VCaP (cell line): ENCODE measurements around the gene CDCA3.

ENCODE experiments used
- H3K27ac ChIP-seq: fragments of 450-650 bp; 2 replicates; pipeline ENCODE4 v1.5.1; 2017
- TF ChIP-seq, protein P1 (sequence below): fragments of 450-650 bp; conservative IDR thresholded peaks from 2 replicates; pipeline ENCODE4 v1.5.1; 2017; ENCODE audit warnings: mild to moderate bottlenecking, moderate library complexity

CDCA3 gene

GRCh38 chr12:6837370-6838060 lies 13.6 kb downstream of the CDCA3 start:
- TF ChIP-seq, protein P1, sequence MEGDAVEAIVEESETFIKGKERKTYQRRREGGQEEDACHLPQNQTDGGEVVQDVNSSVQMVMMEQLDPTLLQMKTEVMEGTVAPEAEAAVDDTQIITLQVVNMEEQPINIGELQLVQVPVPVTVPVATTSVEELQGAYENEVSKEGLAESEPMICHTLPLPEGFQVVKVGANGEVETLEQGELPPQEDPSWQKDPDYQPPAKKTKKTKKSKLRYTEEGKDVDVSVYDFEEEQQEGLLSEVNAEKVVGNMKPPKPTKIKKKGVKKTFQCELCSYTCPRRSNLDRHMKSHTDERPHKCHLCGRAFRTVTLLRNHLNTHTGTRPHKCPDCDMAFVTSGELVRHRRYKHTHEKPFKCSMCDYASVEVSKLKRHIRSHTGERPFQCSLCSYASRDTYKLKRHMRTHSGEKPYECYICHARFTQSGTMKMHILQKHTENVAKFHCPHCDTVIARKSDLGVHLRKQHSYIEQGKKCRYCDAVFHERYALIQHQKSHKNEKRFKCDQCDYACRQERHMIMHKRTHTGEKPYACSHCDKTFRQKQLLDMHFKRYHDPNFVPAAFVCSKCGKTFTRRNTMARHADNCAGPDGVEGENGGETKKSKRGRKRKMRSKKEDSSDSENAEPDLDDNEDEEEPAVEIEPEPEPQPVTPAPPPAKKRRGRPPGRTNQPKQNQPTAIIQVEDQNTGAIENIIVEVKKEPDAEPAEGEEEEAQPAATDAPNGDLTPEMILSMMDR = no peak

DNA sequence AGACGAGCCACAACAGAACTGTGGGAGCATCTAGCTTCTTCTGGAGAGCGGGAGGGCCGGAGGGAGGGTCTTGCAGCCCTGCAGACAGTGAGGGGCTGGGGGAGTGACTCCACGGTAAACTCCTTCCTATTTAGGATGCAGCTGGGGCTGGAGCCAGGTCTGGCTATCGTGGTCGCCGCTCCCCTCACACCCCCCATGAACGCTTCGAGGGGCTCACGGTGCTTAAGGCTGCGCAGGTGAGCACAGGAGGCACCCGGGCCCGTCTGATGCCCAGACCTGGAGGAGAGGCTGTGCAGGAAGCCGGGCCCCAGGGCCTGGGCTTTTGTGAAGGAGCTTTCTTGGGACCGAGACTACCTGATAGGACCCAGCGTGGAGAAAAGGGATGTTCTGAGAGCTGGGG lies 14.2 kb downstream of the CDCA3 start:
- H3K27ac ChIP-seq = no peak overlapping the region

More at GRCh38 chr12:6837370-6838060, 13.6 kb downstream of the CDCA3 start:
- no peak overlapping the region for H3K27ac ChIP-seq

GRCh38 chr12:6834873-6835272 lies 16.2 kb downstream of the CDCA3 start:
- TF ChIP-seq, protein P1 = no peak

More for the DNA sequence above, 14.2 kb downstream of the CDCA3 start:
- TF ChIP-seq, protein P1 = no peak

GRCh38 chr12:6834254-6834653 lies 16.8 kb downstream of the CDCA3 start:
- H3K27ac ChIP-seq = no peak overlapping the region
- TF ChIP-seq, protein P1 = no peak

More at GRCh38 chr12:6834873-6835272, 16.2 kb downstream of the CDCA3 start:
- no peak overlapping the region for H3K27ac ChIP-seq

GRCh38 chr12:6833189-6833890 lies 17.7 kb downstream of the CDCA3 start:
- no peak overlapping the region for H3K27ac ChIP-seq
- TF ChIP-seq, protein P1 = no peak

DNA sequence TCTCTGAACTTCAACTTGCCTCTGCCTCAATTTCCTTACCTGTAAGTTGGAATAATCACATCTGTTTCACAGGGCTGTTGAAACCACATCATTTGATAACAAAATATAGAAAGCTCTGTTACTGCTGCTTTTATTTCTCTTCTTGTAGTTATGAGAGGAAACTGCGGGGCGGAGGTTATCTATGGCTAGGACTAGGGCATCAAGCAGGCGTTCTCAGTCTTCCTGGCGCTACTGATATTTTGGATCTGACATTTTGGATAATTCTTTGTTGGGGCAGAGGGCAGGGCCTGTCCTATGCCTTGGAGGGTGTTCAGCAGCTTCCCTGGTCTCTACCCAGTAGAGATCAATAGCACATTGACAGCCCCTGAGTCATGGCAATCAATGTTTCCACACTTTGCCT lies 19.0 kb downstream of the CDCA3 start:
- TF ChIP-seq, protein P1 = no peak
- no peak overlapping the region for H3K27ac ChIP-seq

DNA sequence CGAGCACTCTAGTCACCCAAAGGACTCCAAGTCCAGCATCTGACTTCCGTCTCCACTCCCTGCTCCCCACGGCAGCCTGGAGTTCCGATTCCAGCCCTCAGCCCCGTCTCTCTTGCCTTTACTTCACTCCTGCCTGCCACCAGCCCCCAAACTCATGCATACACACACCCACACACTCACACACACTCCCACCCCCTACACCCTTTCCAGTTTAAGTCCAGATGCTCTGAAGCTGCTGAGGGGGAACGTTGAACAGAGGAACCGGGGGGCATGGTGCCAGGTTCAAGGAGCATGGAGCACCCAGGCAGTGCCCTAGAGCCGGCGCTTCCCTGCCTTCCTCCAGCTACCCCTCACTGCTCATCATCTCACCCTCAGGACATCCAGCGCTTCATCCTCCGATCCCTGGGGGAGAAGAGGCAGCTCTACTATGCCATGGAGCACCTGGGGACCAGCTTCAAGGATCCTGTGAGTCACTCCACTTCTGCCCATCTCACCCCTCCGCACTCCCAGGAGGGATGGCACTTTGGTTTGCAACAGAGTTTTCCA lies 19.6 kb downstream of the CDCA3 start:
- TF ChIP-seq, protein P1 = no peak
- H3K27ac ChIP-seq = no peak overlapping the region
